NCI-H128 (cell line): Measurements from ENCODE around the gene RXFP1.
"Not testable (repeated sequence)": the region's sequence is repeated elsewhere in the genome, so short reads cannot be mapped to it uniquely, and the experiment has no call there.

Experiments used
- DNase-seq: peaks from one replicate; lab custom pipeline; 2025; ENCODE audit not compliant: unreplicated experiment; lab: John Stamatoyannopoulos, UW

Gene RXFP1

DNA sequence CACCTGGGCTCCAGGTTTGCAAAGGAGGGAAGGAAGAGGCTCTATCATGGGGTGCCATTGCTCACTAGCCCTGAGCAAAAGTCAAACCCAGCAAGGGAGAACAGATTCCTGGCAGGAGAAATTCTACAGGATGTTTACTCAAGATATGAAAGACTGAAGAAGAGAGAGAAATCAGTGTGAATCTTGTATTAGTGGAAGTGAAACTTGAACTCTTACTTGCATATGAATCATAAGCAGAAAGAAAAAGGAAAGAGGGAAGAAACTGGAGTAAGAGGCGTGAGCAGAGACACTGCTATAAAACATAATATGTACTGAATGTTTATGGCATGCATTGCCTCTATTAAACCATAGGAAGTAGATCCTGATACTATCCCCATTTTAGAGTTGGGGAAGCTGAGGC lies 89.1 kb downstream of the RXFP1 start:
- DNase-seq: no peak

DNA sequence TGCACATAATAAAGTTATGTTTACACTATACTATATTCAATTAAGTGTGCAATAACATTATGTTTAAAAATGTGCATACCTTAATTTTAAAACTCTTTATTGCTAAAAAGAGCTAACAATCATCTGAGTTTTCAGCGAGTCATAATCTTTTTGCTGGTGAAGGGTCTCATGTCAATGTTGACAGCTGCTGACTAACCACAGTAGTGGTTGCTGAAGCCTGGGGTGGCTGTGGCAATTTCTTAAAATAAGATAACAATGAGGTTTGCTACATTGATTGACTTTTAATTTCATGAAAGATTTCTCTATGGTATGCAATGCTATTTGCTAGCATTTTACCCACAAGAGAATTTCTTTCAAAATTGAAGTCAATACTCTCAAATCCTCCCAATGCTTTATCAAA lies 91.4 kb downstream of the RXFP1 start:
- DNase-seq: no peak

DNA sequence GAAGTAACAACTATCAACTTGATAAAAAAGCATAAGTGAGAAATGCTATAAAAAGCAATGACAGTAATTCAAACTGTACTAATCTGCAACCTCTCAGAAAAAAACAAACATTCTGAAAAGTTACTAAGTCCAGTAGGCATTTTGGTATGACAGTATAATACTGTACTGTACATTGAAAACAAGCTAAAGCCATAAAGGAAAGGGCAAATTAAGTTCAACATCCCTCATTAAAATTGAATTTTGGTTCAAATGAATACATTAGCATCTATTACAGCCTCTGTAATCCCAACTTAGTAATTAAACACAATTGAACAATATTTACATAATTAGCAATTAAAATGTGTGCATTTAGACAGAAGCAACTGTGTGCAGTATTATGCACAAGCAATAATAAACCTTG lies 96.3 kb downstream of the RXFP1 start:
- DNase-seq: no peak

DNA sequence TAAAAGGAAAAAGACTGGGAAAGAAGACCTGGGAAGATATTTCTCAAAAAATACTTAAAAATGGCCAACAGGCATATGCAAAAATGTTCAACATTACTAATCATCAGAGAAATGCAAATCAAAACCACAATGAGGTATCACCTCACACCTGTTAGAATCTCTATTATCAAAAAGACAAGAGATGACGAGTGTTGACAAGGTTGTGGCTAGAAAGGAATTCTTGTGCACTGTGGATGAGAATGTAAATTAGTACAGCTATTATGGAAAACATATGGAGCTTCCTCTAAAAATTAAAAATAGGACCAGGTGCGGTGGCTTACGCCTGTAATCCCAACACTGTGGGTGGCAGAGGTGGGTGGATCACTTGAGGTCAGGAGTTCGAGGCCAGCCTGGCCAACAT lies 100.0 kb downstream of the RXFP1 start:
- DNase-seq: no peak

DNA sequence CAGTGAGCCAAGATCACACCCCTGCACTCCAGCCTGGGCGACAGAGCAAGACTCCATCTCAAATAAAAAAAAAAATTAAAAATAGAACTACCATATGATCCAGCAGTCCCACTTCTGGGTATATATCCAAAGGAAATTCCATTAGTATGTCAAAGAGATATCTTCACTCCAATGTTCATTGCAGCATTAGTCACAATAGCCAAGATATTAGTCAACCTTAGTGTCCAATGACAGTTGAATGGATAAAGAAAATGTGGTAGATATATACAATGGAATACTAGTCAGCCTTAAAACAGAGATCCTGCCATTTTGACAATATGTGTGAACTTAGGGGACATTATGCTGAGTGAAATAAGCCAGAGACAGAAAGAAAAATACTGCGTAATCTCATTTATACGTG lies 100.6 kb downstream of the RXFP1 start:
- no peak for DNase-seq

DNA sequence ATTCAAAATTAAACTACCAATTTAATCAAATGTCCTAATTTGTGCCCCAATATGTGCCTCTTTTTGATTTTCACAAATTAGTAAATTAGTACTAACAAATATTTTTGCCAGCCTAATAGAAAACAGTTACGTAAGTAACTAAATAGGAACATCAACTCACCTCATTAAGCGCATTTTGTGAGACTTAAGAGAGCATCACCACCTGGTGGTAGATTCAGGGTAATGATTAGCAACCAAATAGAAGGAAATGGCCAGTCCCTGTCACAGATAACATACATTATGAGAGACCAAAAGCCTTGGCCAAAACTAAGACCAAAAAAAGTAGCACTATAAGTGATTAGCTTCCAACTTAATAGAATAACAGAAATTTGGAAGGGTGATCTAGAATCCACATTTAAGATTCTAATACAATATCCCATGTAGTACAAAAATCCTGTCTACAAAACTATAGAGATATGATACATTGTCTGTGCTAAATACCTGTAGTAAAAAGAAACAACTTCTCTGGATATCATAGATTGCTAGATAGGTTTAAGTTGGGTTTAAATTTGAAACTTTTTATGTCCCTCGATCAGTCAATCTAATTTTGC lies 103.3 kb downstream of the RXFP1 start:
- DNase-seq: no peak

DNA sequence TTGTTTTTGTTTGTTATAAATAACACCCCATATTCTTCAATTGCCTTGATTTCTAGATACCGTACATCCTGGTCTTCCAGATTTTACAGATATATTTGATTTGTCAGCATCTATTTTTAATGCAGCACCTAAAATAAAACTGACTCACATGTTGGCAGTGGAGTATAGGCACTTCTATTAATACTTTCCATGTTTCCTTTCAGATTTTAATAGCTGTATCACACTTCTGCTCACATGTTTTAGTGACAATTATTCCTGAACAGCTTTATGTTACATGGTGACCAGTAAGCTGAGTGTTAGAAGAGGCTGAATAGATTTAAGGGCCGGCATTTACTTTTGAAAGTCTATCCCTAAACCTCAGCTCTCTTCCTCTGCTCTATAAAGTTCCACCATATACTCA lies 103.9 kb downstream of the RXFP1 start:
- DNase-seq: no peak

DNA sequence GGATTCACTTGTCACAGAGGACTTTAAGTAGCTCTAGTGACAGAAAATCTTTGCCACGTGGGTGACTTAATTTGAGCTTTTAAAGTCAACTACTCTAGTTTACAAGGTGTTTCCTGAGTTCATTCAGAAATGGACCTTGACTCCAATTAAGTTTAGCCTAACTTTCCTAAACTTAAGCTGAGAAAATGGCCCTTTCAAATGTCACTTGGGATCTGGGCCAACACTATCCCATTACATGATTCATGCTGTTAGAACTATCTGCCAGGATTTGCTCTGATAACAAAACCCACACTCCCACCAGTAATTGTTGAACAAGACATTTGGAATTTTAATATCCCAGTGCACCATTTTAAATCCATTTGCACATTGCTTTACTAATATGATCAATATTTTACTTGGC lies 109.2 kb downstream of the RXFP1 start:
- DNase-seq: no peak

DNA sequence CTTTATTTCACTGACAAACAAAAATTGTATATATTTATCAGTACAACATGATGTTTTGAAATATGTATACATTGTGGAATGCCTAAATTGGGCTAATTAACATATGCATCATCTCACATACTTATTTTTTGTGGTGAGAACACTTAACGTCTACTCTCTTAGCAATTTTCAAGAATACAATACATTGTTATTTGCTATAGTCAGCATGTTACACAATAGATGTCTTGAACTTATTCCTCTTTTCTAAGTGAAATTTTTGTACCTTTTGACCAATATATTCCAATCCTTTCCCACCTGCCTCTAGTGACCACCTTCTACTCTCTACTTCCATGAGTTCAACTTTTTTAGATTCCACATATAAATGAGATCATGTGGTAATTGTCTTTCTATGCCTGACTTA lies 114.9 kb downstream of the RXFP1 start:
- DNase-seq: no peak

DNA sequence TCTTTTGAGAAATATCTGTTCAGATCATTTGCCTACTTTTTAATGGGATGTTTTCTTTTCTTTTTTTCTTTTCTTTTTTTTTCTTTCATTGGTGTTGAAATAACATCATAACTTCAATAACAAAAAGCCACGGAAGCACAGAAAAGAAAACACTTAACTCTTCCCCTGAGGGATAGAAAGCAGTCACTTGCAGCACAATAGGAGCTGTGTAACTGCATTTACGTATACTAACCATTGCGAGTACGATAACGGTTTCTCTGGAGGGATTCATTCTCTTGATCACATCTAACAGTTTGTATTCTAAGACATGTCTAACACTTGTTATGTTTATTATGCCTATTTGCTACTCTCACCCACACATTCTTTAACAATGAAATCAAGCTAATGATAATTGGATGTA lies 122.7 kb downstream of the RXFP1 start:
- DNase-seq: no peak

DNA sequence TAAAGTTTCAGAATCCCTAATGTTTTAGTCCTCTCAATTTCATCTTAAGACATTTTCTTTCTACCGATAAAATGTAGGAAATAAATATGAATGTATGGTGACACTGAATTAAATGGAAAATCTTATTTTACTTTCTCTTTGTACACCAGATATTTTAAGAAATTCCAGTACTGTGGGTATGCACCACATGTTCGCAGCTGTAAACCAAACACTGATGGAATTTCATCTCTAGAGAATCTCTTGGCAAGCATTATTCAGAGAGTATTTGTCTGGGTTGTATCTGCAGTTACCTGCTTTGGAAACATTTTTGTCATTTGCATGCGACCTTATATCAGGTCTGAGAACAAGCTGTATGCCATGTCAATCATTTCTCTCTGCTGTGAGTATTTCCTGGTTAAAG lies 123.1 kb downstream of the RXFP1 start:
- DNase-seq: no peak

DNA sequence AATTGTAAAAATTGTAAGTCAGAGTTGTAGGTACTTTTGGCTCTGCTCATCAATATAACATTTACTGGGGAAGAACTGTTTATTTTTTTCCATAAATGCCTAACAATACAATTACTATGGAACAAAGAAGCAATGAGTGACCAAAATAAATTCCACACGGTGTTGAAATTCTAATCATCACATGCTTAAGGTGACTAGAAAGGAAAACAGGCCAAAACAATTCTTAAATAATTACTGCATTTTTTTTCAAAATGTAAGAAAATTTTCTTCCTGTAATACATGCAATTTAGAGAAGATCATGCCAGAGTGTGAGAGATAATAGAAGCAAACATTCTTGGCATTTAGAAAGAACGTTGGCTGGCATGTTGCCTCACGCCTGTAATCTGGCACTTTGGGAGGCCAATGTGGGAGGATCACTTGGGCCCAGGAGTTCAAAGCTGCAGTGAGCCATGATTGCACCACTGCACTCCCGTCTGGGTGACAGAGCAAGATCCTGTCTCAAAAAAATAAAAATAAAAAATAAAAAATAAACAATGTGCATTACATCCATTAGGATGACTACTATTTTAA lies 127.5 kb downstream of the RXFP1 start:
- no peak for DNase-seq

DNA sequence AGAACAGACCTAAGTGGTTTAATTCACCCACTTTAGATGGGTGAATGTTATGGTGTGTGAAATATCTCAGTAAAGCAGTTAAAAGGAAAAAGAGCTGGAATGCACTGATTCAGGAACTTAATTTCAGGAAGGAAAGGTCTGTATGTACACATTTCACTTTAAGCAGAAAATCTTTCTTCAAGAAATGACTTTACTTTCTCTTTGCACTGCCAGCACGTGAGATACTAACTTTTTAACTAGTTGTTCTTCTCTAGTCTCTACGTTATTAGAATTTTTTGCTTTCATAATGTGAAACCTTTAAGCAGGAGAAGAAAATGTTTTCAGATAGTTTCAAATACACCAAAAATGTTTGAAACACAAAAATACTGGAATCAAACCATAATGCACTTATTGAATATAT lies 131.2 kb downstream of the RXFP1 start:
- no peak for DNase-seq

DNA sequence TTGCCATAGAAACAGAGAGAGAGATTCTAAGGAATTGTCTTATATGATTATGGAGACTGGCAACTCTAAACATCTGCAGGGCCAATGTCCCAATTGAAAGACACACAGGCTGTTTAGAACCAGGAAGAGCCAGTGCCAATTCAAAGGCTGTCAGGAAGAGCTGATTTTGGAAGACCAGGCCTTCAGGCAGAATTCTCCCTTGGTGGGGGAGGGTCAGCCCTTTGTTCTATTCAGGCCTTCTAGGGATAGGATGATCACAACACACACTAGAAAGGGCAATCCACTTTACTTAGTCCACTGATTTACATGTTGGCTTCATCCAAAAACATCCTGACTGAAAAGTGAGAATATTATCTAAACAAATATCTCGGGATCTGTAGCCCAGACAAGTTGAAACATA lies 134.8 kb downstream of the RXFP1 start:
- DNase-seq: no peak

DNA sequence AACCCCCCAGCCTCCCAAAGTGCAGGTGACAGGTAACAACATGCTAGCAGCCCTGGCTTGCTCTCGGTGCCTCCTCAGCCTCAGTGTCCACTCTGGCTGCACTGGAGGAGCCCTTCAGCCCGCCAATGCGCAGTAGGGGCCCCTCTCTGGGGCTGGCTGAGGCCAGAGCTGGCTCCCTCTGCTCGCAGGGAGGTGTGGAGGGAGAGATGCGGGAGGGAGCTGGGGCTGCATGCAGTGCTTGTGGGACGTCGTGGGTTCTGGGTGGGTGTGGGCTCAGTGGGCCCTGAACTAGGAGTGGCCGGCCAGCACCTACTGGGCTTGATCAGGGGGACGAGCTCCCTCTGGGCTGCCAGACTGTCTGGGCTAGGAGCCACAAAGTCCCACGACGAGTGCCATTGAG lies 135.6 kb downstream of the RXFP1 start:
- DNase-seq: no peak

DNA sequence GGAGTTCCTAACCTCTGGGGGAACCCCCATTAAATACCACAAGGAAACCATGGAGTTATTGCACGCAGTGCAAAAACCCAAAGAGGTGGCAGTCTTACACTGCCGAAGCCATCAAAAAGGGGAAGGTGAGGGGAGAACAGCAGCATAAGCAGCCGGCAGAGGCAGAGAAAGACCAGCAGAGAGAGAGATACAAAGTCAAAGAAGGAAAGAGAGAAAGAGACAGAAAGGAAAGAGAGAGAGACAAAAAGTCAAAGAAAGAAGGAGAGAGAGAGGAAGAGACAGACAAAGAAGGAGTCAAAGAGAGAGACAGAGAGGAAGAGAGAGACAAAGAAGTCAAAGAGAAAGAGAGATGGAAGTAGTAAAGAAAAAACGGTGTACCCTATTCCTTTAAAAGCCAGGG lies 141.6 kb downstream of the RXFP1 start:
- DNase-seq: not testable (repeated sequence)

DNA sequence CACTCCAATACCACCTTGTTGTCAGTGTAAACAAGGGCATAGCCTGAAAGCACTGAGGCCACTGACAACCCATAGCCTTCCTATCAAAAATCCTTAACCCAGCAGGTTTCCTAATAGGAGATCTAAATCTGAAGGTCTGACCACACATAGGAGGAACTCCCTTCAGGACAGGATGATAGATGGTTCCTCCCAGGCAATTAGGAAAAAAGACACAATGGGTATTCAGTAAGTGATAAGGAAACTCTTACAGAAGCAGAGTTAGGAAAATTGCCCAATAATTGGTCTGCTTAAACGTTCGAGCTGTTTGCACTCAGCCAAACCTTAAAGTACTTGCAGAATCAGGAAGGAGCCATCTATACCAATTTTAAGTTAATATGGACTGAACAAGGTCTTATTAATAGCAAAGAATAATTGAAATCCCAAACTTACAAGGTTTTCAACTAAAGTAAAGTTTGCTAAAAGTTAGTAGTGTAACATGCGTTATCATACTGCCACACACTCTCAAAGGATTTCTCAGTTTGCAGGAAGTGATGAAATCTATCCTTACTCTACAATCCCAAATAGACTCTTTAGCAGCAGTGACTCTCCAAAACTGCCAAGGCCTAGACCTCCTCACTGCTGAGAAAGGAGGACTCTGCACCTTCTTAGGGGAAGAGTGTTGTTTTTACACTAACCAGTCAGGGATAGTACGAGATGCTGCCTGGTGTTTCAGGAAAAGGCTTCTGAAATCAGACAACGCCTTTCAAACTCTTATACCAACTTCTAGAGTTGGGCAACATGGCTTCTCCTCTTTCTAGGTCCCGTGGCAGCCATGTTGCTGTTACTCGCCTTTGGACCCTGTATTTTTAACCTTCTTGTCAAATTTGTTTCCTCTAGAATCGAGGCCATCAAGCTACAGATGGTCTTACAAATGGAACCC lies 142.3 kb downstream of the RXFP1 start:
- DNase-seq: not testable (repeated sequence)

DNA sequence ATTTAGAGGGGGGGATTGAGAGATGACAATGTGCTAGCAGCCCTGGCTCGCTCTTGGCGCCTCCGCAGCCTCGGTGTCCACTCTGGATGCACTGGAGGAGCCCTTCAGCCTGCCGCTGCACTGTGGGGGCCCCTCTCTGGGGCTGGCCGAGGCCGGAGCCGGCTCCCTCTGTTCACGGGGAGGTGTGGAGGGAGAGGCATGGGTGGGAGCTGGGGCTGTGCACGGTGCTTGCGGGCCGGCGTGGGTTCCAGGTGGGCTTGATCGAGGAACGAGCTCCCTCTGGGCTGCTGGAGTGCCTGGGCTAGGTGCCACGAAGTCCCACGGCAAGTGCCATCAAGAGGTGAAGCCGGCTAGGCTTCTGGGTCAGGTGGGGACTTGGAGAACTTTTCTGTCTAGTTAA lies 143.1 kb downstream of the RXFP1 start:
- no peak for DNase-seq

DNA sequence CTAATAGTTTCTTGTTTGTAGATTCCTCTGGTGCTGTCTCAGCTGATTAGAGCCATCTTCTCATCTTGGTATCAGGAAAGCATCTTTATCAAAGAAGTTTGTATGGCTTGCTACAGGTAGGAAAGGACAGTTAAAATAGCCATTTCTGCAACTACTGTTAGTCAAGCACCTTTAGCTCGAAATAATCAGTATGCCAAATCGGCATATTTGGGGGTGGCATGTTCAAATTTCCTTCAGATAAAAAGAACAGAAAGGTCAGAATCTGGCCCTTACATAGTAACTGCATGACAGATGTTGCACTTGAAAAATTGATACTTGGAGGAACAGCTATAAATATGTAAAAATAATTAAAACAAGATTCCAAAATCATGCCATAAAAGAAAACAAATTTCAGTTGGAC lies 145.2 kb downstream of the RXFP1 start:
- DNase-seq: no peak

DNA sequence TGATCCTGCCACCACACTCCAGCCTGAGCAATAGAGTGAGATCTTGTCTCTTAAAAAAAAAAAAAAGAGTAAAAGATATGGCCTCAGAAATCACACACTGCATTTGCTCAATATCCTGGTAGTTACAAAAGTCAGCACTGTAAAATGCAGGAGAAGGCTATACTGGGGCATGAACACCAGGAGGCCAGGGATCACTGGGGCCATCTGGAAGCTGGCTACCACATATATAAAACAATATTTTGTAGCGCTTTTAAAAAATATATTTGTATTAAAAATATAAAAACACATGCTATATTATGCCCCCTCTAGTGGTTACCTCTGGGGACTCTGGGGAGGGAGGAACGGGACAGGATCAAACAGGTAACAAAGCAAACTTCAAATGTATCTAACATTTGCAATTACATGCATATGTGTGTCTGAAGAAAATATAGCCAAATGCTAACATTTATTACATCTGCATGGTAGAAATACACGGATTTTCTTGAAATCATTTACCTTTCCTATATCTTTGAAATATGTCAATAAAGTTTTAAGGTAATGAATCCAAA lies 146.0 kb downstream of the RXFP1 start:
- no peak for DNase-seq

DNA sequence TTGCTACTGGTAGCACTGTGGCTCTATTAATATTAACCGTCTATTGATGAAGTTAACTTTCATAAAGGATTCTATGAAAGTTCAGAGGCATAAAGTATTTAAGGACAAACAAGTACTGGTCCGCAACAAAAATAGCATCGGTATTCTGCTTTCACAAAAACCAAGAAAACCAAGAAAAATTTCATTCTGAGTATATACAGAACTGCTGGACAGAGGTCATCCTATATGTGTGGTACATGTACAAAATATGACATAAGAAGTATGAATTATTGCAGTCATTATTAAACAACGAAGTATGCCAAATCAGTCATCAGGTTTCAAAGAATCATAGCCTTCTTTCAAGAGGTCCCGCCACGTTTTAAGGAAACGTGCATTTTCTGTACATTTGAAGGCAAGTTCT lies 147.6 kb downstream of the RXFP1 start:
- DNase-seq: no peak
